Measurements from ENCODE around the gene MIAT. TPM values are rescaled to one million over a fixed set of nuclear protein-coding genes. Genes with fewer than 3 reads are reported as not detected.
A peak's percentile ranks its signal among the peaks of the same experiment; 100 is the strongest.

The MIAT gene
- total and polyA plus RNA-seq, 12 donors: 0.18 to 23.9 (median 3.1) TPM

DNA sequence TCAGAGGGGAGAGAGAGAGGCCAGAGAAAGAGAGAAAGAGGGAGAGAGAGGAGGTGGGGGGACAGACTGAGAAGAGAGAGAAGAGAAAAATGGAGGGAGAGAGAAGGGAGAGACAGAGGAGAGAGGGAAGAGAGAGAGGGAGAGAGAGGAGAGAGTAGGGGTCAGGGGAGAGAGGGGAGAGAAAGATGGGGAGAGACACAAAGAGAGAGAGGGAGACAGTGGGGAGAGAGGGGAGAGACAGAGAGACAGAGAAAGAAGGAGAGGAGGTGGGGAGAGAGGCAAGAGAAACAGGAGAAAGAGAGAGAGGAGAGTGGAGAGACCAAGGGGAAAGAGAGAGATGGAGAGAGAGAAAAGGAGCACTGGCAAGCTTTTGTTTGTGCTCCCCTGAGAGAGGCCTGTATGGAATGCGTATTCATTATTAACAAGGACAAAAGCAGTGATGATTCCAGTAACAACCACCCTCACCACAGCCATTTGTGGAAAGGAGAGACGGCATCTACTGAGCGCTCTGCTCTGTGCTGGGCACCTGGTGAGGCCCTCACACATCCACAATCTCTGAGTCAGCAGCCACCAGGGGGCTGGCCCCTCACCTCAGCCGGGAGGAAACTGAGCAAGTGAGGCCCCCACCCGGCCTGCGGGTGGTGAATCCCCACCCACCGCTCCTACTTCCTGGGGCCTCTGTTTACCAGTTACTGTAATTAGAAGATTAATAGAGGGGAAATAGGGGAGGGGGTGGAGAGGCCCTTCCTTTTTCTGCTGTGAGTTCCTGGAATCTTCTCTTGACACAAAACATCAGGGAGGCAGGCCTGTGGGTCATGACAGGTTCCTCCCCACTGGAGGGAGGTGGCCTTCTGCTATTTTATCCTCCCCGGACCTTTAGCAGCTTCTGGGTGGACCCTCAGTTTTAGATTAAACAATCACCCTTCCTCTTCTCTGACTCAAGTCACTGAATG lies 14.6 kb upstream of the MIAT start:
- no peaks in the 10 kb centered on the region for H3K4me1 ChIP-seq (replicated peaks in 1 of 2)
- no peaks in the 10 kb centered on the region for H3K9me3 ChIP-seq (replicated peaks in 1 of 3)
- intact Hi-C loops (cut with DNase I): no loop called here
- 45 to 63% (median 52%) methylated on average over 7 to 8 of the region's 8 CpGs for WGBS, 4 donors
- no peak overlapping the region for H3K4me3 ChIP-seq
- peak in 1 of 7 donors; percentile 8 for DNase-seq
- H3K27ac ChIP-seq: no peak overlapping the region
- TF ChIP-seq, protein P1, sequence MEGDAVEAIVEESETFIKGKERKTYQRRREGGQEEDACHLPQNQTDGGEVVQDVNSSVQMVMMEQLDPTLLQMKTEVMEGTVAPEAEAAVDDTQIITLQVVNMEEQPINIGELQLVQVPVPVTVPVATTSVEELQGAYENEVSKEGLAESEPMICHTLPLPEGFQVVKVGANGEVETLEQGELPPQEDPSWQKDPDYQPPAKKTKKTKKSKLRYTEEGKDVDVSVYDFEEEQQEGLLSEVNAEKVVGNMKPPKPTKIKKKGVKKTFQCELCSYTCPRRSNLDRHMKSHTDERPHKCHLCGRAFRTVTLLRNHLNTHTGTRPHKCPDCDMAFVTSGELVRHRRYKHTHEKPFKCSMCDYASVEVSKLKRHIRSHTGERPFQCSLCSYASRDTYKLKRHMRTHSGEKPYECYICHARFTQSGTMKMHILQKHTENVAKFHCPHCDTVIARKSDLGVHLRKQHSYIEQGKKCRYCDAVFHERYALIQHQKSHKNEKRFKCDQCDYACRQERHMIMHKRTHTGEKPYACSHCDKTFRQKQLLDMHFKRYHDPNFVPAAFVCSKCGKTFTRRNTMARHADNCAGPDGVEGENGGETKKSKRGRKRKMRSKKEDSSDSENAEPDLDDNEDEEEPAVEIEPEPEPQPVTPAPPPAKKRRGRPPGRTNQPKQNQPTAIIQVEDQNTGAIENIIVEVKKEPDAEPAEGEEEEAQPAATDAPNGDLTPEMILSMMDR (IDR thresholded peaks at IDR 0.05): no peak
- H3K36me3 ChIP-seq (replicated peaks in 1 of 2): no peaks in the 10 kb centered on the region
- no peaks in the 10 kb centered on the region for H3K27me3 ChIP-seq

- Histone ChIP-seq H3K27me3 (no peaks in the 10 kb centered on the region), H3K27ac (no peak overlapping the region), H3K4me1 (replicated peaks in 1 of 2) (peaks cover 0 to 5% of the 10 kb centered on the region in 2 donors), H3K4me3 (no peak overlapping the region), H3K36me3 (replicated peaks in 1 of 2) (no peaks in the 10 kb centered on the region), H3K9me3 (replicated peaks in 1 of 3) (no peaks in the 10 kb centered on the region)
- DNase-seq: no peak
- intact Hi-C loops (cut with DNase I): no loop called here
- 81 to 84% (median 81%) methylated on average over 15 of the region's 15 CpGs for WGBS, 4 donors
- TF ChIP-seq POLR2A (IDR thresholded peaks at IDR 0.05): no peak
Observed at GRCh38 chr22:26643418-26644100, 13.8 kb upstream of the MIAT start.

GRCh38 chr22:26646158-26646557 lies 11.2 kb upstream of the MIAT start:
- Histone ChIP-seq H3K36me3 (replicated peaks in 1 of 2) (no peaks in the 10 kb centered on the region), H3K27me3 (peaks cover 6% of the 10 kb centered on the region), H3K9me3 (replicated peaks in 1 of 3) (no peaks in the 10 kb centered on the region), H3K27ac (no peak overlapping the region), H3K4me3 (no peak overlapping the region), H3K4me1 (replicated peaks in 1 of 2) (peaks cover 0 to 6% of the 10 kb centered on the region in 2 donors)
- intact Hi-C loops (cut with DNase I): no loop called here
- DNase-seq: no peak
- WGBS, 4 donors: 46 to 62% (median 54%) methylated on average over 4 to 5 of the region's 5 CpGs
- TF ChIP-seq, protein P1 (IDR thresholded peaks at IDR 0.05): no peak
- no peak for TF ChIP-seq POLR2A (IDR thresholded peaks at IDR 0.05)

DNA sequence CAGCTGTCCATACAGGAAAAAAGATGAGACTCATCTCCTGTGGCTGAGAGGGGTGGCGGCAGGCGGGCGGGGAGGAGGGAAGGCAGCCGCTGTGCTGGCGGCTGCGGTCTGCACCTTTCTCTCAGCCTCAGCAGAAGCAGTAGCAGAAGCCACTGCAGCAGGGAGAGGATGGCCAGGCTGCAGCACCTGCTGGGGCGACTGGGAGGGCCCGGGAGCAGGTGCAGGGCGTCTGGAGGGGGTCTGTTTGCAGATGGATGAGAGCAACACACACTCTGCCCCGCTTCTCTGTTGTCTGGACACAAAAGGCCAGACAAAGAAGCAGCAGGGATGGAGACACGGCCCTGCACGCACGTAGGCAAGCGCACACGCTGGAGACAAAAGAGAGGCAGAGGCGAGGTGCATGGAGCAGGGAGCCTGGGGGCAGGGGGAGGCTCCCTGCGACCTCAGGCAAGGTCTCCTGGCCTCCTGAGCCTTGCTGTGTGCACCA lies 9.3 kb upstream of the MIAT start:
- peaks cover 0 to 6% of the 10 kb centered on the region in 2 donors for H3K4me1 ChIP-seq (replicated peaks in 1 of 2)
- H3K27me3 ChIP-seq: peaks cover 6% of the 10 kb centered on the region
- WGBS, 4 donors: 29 to 47% (median 40%) methylated on average over 14 to 17 of the region's 17 CpGs
- no peaks in the 10 kb centered on the region for H3K36me3 ChIP-seq (replicated peaks in 1 of 2)
- H3K27ac ChIP-seq: peak overlapping the region in 1 of 5 donors; percentile 52
- H3K9me3 ChIP-seq (replicated peaks in 1 of 3): no peaks in the 10 kb centered on the region
- intact Hi-C loops (cut with DNase I): no loop called here
- TF ChIP-seq, protein P1 (IDR thresholded peaks at IDR 0.05): no peak
- TF ChIP-seq POLR2A (IDR thresholded peaks at IDR 0.05): no peak
- no peak for DNase-seq
- no peak overlapping the region for H3K4me3 ChIP-seq

All from adrenal gland (tissue), 12 donors.